Mesendoderm (in vitro differentiated cells): ENCODE data around the gene UBE2D3.

Experiments used
- DNase-seq: peaks from one replicate; pipeline ENCODE4 v3.0.0; 2013
- H2AK5ac ChIP-seq: 2 replicates; pipeline ENCODE4 v1.6.1; 2013; ENCODE audit warnings: low read length, inconsistent platforms
- H2BK120ac ChIP-seq: 2 replicates; pipeline ENCODE4 v1.6.1; 2013; ENCODE audit warnings: low read depth, mild to moderate bottlenecking, low read length, moderate library complexity, mixed read lengths
- H2BK15ac ChIP-seq: replicated peaks from 2 replicates; pipeline ENCODE4 v1.6.1; 2013; ENCODE audit warnings: low read depth, mild to moderate bottlenecking, moderate library complexity
- H2BK5ac ChIP-seq: 2 replicates; pipeline ENCODE4 v1.6.1; 2013; ENCODE audit warnings: low read length, inconsistent platforms
- H3K18ac ChIP-seq: 2 replicates; pipeline ENCODE4 v1.6.1; 2013; ENCODE audit warnings: mild to moderate bottlenecking, low read length, mixed read lengths
- H3K23ac ChIP-seq: one replicate; pipeline ENCODE4 v1.6.1; 2013; ENCODE audit warnings: low read length
- H3K27ac ChIP-seq: 2 replicates; pipeline ENCODE4 v1.5.1; 2013; ENCODE audit warnings: low read depth, mild to moderate bottlenecking, inconsistent platforms, low read length, moderate library complexity
- H3K27me3 ChIP-seq: 2 replicates; pipeline ENCODE4 v1.6.1; 2013; ENCODE audit warnings: low read length, control low read depth, mild to moderate bottlenecking, inconsistent platforms; ENCODE audit not compliant: insufficient read depth, poor library complexity
- H3K36me3 ChIP-seq: 2 replicates; pipeline ENCODE4 v1.6.1; 2013; ENCODE audit warnings: low read length, inconsistent platforms; ENCODE audit not compliant: control insufficient read depth, insufficient read depth
- H3K4ac ChIP-seq: one replicate; pipeline ENCODE4 v1.6.1; 2013; ENCODE audit warnings: low read depth, mild to moderate bottlenecking, low read length, moderate library complexity
- H3K4me1 ChIP-seq: 2 replicates; pipeline ENCODE4 v1.6.1; 2013; ENCODE audit warnings: low read depth, low read length, inconsistent platforms; ENCODE audit not compliant: control insufficient read depth
- H3K4me2 ChIP-seq: 2 replicates; pipeline ENCODE4 v1.6.1; 2013; ENCODE audit warnings: low read length
- H3K4me3 ChIP-seq: 2 replicates; pipeline ENCODE4 v1.5.1; 2013; ENCODE audit warnings: mild to moderate bottlenecking, low read length
- H3K56ac ChIP-seq: one replicate; pipeline ENCODE4 v1.6.1; 2013; ENCODE audit warnings: low read length
- H3K79me1 ChIP-seq: 2 replicates; pipeline ENCODE4 v1.6.1; 2013; ENCODE audit warnings: low read length, inconsistent platforms
- H3K79me2 ChIP-seq: 2 replicates; pipeline ENCODE4 v1.6.1; 2013; ENCODE audit warnings: mild to moderate bottlenecking, low read length; ENCODE audit not compliant: control insufficient read depth, insufficient read depth
- H3K9ac ChIP-seq: 2 replicates; pipeline ENCODE4 v1.6.1; 2013; ENCODE audit warnings: low read length, inconsistent platforms
- H4K5ac ChIP-seq: one replicate; pipeline ENCODE4 v1.6.1; 2013; ENCODE audit warnings: low read length
- H4K8ac ChIP-seq: one replicate; pipeline ENCODE4 v1.6.1; 2013; ENCODE audit warnings: low read depth, mild to moderate bottlenecking, control low read depth, low read length, moderate library complexity
- WGBS: extraction: QIAGEN DNeasy Blood & Tissue Kit; methylation state at CpG from one replicate; pipeline ENCODE4 v1.1.7; 2013; ENCODE audit warnings: low lambda C conversion rate, missing lambda C conversion rate; ENCODE audit not compliant: insufficient coverage; ENCODE audit errors: extremely low coverage; 5-methylcytosine and 5-hydroxymethylcytosine counted together

The UBE2D3 gene

DNA sequence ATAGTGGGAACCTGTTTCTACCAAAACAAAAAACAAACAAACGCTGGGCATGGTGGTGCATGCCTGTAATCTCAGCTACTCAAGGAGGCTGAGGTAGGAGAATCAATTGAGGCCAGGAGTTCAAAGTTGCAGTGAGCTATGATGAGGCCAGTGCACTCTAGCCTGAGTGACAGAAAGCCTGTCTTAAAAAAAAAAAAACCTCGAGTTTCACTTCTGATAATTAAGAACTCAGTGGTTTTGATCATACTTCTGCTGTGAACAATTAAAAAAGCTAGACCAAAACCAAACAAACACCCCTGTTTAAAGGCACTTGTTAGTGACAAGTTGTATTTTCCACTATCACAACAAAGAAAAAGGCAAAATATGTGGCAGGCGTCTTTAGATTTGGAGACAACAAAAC is 15.0 kb upstream of the UBE2D3 start:
- H3K27ac ChIP-seq: no peak overlapping the region
- H2AK5ac ChIP-seq: no peak overlapping the region
- H3K79me1 ChIP-seq: no peaks in the 10 kb centered on the region
- H2BK120ac ChIP-seq: no peak overlapping the region
- no peak overlapping the region for H3K4me3 ChIP-seq
- H2BK15ac ChIP-seq: no peak overlapping the region
- H3K79me2 ChIP-seq: no peaks in the 10 kb centered on the region
- no peak overlapping the region for H3K56ac ChIP-seq
- H3K18ac ChIP-seq: no peak overlapping the region
- no peak overlapping the region for H3K4ac ChIP-seq
- DNase-seq: no peak
- no peak overlapping the region for H4K8ac ChIP-seq
- H3K23ac ChIP-seq: no peak overlapping the region
- no peaks in the 10 kb centered on the region for H3K36me3 ChIP-seq
- no peaks in the 10 kb centered on the region for H3K4me1 ChIP-seq
- H3K4me2 ChIP-seq: no peak overlapping the region
- H3K9ac ChIP-seq: no peak overlapping the region
- H2BK5ac ChIP-seq: no peak overlapping the region
- H3K27me3 ChIP-seq: no peaks in the 10 kb centered on the region
- H4K5ac ChIP-seq: no peak overlapping the region
- WGBS: no CpG with 5 or more reads among the region's 3 CpGs

DNA sequence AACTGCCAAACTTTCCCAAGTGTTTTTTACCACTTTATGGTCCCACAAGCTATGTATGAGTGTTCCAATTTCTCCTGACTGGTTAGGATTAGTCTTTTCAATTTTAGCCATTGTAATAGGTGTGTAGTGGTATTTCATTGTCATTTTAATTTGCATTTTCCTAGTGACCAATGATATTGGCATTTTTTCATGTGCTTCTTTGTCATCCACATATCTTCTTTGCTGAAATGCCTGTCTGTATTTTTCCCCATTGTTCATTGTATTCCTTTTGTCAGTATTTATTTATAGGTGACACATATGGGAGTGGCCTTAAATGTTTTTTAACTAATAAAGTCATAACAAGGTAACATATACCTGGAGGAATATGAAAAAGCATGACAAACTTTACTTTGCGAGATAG is 9.2 kb upstream of the UBE2D3 start:
- no peak for DNase-seq
- WGBS: no CpG with 5 or more reads among the region's 1 CpG
- no peak overlapping the region for H3K23ac ChIP-seq
- H2BK15ac ChIP-seq: no peak overlapping the region
- H3K27me3 ChIP-seq: no peaks in the 10 kb centered on the region
- H3K27ac ChIP-seq: no peak overlapping the region
- H2AK5ac ChIP-seq: no peak overlapping the region
- no peak overlapping the region for H4K5ac ChIP-seq
- H3K79me1 ChIP-seq: no peaks in the 10 kb centered on the region
- H3K36me3 ChIP-seq: no peaks in the 10 kb centered on the region
- no peak overlapping the region for H3K9ac ChIP-seq
- H2BK5ac ChIP-seq: no peak overlapping the region
- no peak overlapping the region for H2BK120ac ChIP-seq
- no peaks in the 10 kb centered on the region for H3K79me2 ChIP-seq
- H3K18ac ChIP-seq: no peak overlapping the region
- no peak overlapping the region for H3K4me2 ChIP-seq
- no peak overlapping the region for H3K4ac ChIP-seq
- no peak overlapping the region for H3K56ac ChIP-seq
- H3K4me1 ChIP-seq: no peaks in the 10 kb centered on the region
- no peak overlapping the region for H4K8ac ChIP-seq
- H3K4me3 ChIP-seq: no peak overlapping the region

- no CpG with 5 or more reads among the region's 1 CpG for WGBS
- Histone ChIP-seq H3K79me1 (no peaks in the 10 kb centered on the region), H4K8ac (no peak overlapping the region), H3K9ac (no peak overlapping the region), H3K18ac (no peak overlapping the region), H3K4me3 (no peak overlapping the region), H2BK15ac (no peak overlapping the region), H2BK5ac (no peak overlapping the region), H3K4ac (no peak overlapping the region), H3K4me2 (no peak overlapping the region), H3K56ac (no peak overlapping the region), H2BK120ac (no peak overlapping the region), H2AK5ac (no peak overlapping the region), H3K36me3 (no peaks in the 10 kb centered on the region), H3K23ac (no peak overlapping the region), H3K27ac (no peak overlapping the region), H3K4me1 (no peaks in the 10 kb centered on the region), H4K5ac (no peak overlapping the region), H3K27me3 (no peaks in the 10 kb centered on the region), H3K79me2 (no peaks in the 10 kb centered on the region)
- no peak for DNase-seq
These were observed 5.3 kb upstream of the UBE2D3 start for GRCh38 chr4:102832667-102833066.

DNA sequence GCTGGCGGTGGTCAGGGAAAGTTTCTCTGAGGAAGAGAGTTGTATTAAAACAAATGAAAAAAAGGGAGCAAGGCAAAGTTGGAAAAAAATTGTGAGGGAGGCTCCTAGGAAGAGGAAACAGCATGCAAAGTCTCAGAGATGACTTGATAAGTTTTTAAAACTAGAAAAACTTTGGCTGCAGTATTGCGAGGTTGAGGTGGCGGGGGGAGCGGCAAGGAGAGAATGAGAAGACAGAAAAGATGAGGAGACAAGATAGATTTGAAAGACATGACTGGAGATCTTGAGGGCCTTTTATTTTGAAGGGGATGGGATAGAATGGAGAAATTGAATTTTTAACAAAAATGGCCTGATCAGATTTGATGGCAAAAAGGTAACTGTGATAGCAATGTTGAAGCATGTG is 4.8 kb upstream of the UBE2D3 start:
- no peak overlapping the region for H3K18ac ChIP-seq
- no peaks in the 10 kb centered on the region for H3K4me1 ChIP-seq
- H3K23ac ChIP-seq: no peak overlapping the region
- no peak overlapping the region for H2BK15ac ChIP-seq
- no peaks in the 10 kb centered on the region for H3K36me3 ChIP-seq
- no peak overlapping the region for H3K4me2 ChIP-seq
- H3K27ac ChIP-seq: no peak overlapping the region
- H3K79me1 ChIP-seq: no peaks in the 10 kb centered on the region
- no peak for DNase-seq
- no peak overlapping the region for H4K5ac ChIP-seq
- no peak overlapping the region for H2AK5ac ChIP-seq
- H2BK120ac ChIP-seq: no peak overlapping the region
- no peaks in the 10 kb centered on the region for H3K27me3 ChIP-seq
- no peak overlapping the region for H4K8ac ChIP-seq
- no peak overlapping the region for H3K4me3 ChIP-seq
- WGBS: no CpG with 5 or more reads among the region's 4 CpGs
- no peak overlapping the region for H3K4ac ChIP-seq
- H3K9ac ChIP-seq: no peak overlapping the region
- H3K79me2 ChIP-seq: no peaks in the 10 kb centered on the region
- H3K56ac ChIP-seq: no peak overlapping the region
- H2BK5ac ChIP-seq: no peak overlapping the region

DNA sequence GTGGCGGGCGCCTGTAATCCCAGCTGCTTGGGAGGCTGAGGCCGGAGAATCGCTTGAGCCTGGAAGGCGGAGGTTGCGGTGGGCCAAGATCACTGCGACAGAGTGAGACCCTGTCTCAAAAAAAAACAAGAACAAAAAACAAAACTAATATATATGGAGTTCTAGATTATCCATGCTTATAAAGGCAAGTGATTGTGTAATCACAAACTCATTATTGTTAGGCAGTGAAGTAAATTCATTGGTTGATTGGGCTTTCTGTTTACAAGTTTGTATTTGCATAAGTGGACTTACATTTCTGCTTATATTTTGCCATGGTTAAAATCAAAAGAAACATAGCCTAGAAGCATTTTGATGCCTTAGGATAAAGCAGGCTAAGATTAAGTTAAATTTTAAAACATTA is 2.5 kb upstream of the UBE2D3 start:
- no peak overlapping the region for H3K4ac ChIP-seq
- no peak overlapping the region for H2BK5ac ChIP-seq
- no peak overlapping the region for H3K56ac ChIP-seq
- no peak overlapping the region for H2BK15ac ChIP-seq
- H2AK5ac ChIP-seq: no peak overlapping the region
- no peak overlapping the region for H3K9ac ChIP-seq
- H3K23ac ChIP-seq: no peak overlapping the region
- no peak overlapping the region for H4K8ac ChIP-seq
- H3K18ac ChIP-seq: no peak overlapping the region
- H3K36me3 ChIP-seq: no peaks in the 10 kb centered on the region
- no peak overlapping the region for H3K4me3 ChIP-seq
- H3K79me1 ChIP-seq: no peaks in the 10 kb centered on the region
- no peak overlapping the region for H3K27ac ChIP-seq
- WGBS: no CpG with 5 or more reads among the region's 7 CpGs
- H4K5ac ChIP-seq: no peak overlapping the region
- H2BK120ac ChIP-seq: no peak overlapping the region
- H3K4me2 ChIP-seq: no peak overlapping the region
- no peaks in the 10 kb centered on the region for H3K4me1 ChIP-seq
- peaks cover 21% of the 10 kb centered on the region for H3K79me2 ChIP-seq
- DNase-seq: no peak
- no peaks in the 10 kb centered on the region for H3K27me3 ChIP-seq

DNA sequence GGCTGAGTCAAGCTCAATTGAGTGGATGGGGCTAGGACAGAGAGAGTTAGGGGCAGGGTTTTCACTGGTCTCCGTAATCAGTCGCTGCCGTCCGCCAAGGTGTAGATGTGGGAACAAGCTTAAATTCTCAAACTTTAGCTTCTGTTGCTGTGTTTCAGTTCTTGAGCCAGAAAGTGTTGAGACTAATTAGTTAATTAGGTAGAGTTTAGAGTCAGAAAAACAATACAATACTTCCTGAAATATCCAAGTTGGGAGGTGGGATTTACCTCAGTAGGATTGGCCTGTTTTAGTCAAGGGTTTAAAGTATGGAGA is 1.1 kb upstream of the UBE2D3 start:
- Histone ChIP-seq H2BK120ac (no peak overlapping the region), H3K79me1 (no peaks in the 10 kb centered on the region), H3K27me3 (no peaks in the 10 kb centered on the region), H3K9ac (peak overlapping the region; percentile 75), H3K4ac (no peak overlapping the region), H3K18ac (peak overlapping the region; percentile 7), H2BK15ac (no peak overlapping the region), H3K4me2 (peak overlapping the region; percentile 29), H3K4me1 (peaks cover 2% of the 10 kb centered on the region), H4K5ac (no peak overlapping the region), H3K36me3 (no peaks in the 10 kb centered on the region), H3K23ac (no peak overlapping the region), H2BK5ac (peak overlapping the region; percentile 12), H3K4me3 (peak overlapping the region; percentile 46), H3K27ac (peak overlapping the region; percentile 97), H3K79me2 (peaks cover 33% of the 10 kb centered on the region), H3K56ac (peak overlapping the region; percentile 82), H4K8ac (no peak overlapping the region), H2AK5ac (no peak overlapping the region)
- no CpG with 5 or more reads among the region's 4 CpGs for WGBS
- no peak for DNase-seq
